Measurements from ENCODE around the gene TDRD1. TPM values are rescaled to one million over a fixed set of nuclear protein-coding genes. Genes with fewer than 3 reads are reported as not detected.

The TDRD1 gene, protein sequence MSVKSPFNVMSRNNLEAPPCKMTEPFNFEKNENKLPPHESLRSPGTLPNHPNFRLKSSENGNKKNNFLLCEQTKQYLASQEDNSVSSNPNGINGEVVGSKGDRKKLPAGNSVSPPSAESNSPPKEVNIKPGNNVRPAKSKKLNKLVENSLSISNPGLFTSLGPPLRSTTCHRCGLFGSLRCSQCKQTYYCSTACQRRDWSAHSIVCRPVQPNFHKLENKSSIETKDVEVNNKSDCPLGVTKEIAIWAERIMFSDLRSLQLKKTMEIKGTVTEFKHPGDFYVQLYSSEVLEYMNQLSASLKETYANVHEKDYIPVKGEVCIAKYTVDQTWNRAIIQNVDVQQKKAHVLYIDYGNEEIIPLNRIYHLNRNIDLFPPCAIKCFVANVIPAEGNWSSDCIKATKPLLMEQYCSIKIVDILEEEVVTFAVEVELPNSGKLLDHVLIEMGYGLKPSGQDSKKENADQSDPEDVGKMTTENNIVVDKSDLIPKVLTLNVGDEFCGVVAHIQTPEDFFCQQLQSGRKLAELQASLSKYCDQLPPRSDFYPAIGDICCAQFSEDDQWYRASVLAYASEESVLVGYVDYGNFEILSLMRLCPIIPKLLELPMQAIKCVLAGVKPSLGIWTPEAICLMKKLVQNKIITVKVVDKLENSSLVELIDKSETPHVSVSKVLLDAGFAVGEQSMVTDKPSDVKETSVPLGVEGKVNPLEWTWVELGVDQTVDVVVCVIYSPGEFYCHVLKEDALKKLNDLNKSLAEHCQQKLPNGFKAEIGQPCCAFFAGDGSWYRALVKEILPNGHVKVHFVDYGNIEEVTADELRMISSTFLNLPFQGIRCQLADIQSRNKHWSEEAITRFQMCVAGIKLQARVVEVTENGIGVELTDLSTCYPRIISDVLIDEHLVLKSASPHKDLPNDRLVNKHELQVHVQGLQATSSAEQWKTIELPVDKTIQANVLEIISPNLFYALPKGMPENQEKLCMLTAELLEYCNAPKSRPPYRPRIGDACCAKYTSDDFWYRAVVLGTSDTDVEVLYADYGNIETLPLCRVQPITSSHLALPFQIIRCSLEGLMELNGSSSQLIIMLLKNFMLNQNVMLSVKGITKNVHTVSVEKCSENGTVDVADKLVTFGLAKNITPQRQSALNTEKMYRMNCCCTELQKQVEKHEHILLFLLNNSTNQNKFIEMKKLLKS
- 1 to 10 TPM in 2 of 7 donors, under 1 TPM in 5; 0.36 to 1.4 (median 0.70) TPM for total RNA-seq
- under 1 TPM; 0.17 to 0.48 TPM for polyA plus RNA-seq
- long read RNA-seq, donor 1, partial matches to known transcripts: 1 of 1 reads
- long read RNA-seq, donor 1, other reads (novel, unspliced or antisense): 0 of 1 reads
- long read RNA-seq, donor 2, full-length matches to known transcripts: 2 of 18 reads
- long read RNA-seq, donor 2, partial matches to known transcripts: 16 of 18 reads
- long read RNA-seq, donor 2, other reads (novel, unspliced or antisense): 0 of 18 reads
- long read RNA-seq, donor 3: 0 reads

DNA sequence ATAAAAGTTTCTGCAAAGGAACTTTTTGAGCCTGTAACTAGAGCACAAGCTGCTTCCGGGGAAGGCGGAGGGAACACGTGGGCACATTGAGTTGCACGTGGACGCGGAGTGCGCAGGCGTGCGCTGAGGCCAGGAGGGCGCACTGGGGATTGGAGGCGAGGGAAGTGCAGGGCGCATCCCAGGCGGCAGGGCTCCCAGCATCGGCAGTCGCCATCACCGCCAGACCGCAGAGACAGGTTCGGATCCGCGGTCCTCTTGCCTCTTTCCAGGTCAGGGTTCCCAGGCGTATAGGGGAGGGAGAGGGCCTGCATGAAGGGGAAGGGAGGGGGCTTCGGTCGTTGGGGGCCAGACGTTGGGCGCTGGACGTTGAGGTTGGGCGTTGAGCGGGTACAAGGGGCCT lies at the start of gene TDRD1:
Gene TDRD1 (plus strand): TSS at position 206 of the 400 bp plus-strand sequence. CDS start 8,479 bp downstream, outside the sequence.
- H3K4me3 ChIP-seq: no peak within 1 kb of the TSS
- H3K27me3 ChIP-seq: no peaks in the 10 kb centered on the region
- no peaks in the 10 kb centered on the region for H3K4me1 ChIP-seq (ENCODE audit: insufficient read depth)
- H3K9me3 ChIP-seq: no peaks in the 10 kb centered on the region
- no peak for TF ChIP-seq POLR2A (IDR thresholded peaks at IDR 0.05)
- no peak for TF ChIP-seq CTCF (IDR thresholded peaks at IDR 0.05)
- no peak for TF ChIP-seq EP300 (IDR thresholded peaks at IDR 0.05)
- no peak within 1 kb of the TSS for H3K27ac ChIP-seq
- 76 to 85% (median 80%) methylated on average over 28 of the region's 28 CpGs for WGBS, 3 donors
- peak in 1 of 5 donors; percentile 35 for DNase-seq
- H3K36me3 ChIP-seq: no peaks in the 10 kb centered on the region
- intact Hi-C loops (cut with DNase I): loop anchor here in 1 of 4 donors (10.0 kb wide), 1 partner anchor 86 kb away; no protein-coding TSS in a partner anchor

GRCh38 chr10:114131094-114131493 lies 48.1 kb upstream of the TDRD1 start:
- TF ChIP-seq POLR2A (IDR thresholded peaks at IDR 0.05) (no peak), EP300 (IDR thresholded peaks at IDR 0.05) (no peak), CTCF (IDR thresholded peaks at IDR 0.05) (no peak)
- DNase-seq: no peak
- 92 to 98% (median 95%) methylated on average over 3 of the region's 3 CpGs for WGBS, 3 donors
- Histone ChIP-seq H3K9me3 (no peaks in the 10 kb centered on the region), H3K36me3 (no peaks in the 10 kb centered on the region), H3K4me3 (no peak overlapping the region), H3K27me3 (no peaks in the 10 kb centered on the region), H3K4me1 (ENCODE audit: insufficient read depth) (no peaks in the 10 kb centered on the region), H3K27ac (no peak overlapping the region)
- intact Hi-C loops (cut with DNase I): no loop called here

DNA sequence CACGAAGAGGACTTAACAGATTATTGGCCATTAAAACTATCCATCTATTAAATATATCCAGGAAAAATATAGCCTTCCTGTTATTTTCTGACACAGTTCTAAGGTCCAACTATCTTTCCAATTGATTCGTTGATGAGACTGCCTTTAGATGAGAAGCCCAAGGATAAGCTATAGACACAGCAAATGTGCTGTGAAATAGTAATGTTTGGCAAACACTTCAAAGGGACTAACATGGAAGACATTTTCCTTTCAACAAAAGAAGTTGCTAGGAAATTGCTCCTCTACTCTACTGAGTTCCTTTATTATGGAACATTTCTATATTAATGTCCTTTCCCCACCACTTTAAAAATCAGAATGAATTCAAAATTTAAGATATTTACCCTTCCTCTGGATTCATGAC lies 43.7 kb upstream of the TDRD1 start:
- Histone ChIP-seq H3K27me3 (no peaks in the 10 kb centered on the region), H3K9me3 (no peaks in the 10 kb centered on the region), H3K4me3 (no peak overlapping the region), H3K36me3 (no peaks in the 10 kb centered on the region), H3K27ac (no peak overlapping the region), H3K4me1 (ENCODE audit: insufficient read depth) (no peaks in the 10 kb centered on the region)
- TF ChIP-seq CTCF (IDR thresholded peaks at IDR 0.05) (no peak), POLR2A (IDR thresholded peaks at IDR 0.05) (no peak), EP300 (IDR thresholded peaks at IDR 0.05) (no peak)
- no peak for DNase-seq
- intact Hi-C loops (cut with DNase I): no loop called here
- WGBS, 3 donors: 71 to 85% (median 76%) methylated on average over 2 of the region's 2 CpGs

DNA sequence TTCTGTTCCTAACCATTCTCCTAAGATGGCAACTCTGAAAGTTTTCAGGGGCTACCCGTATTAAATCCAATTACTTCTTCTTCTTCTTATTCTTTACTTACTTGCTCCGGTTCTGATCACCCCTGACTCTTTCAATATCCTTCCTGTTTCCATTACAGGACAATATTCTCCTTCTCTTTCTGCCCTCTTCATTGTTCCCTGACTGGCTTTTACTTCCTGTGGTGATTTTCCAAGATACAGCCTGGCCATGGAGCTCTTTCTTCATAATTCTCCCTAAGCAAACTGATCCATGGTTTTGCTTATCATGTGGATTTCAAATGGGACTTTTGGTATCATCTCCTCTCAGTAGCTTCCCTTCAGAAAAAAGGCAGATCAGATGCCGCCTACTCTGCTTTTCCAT lies 40.6 kb upstream of the TDRD1 start:
- no peak for DNase-seq
- intact Hi-C loops (cut with DNase I): no loop called here
- no peaks in the 10 kb centered on the region for H3K9me3 ChIP-seq
- H3K36me3 ChIP-seq: no peaks in the 10 kb centered on the region
- no peaks in the 10 kb centered on the region for H3K27me3 ChIP-seq
- no peaks in the 10 kb centered on the region for H3K4me1 ChIP-seq (ENCODE audit: insufficient read depth)
- 91 to 97% (median 94%) methylated on average over 3 of the region's 3 CpGs for WGBS, 3 donors
- no peak overlapping the region for H3K4me3 ChIP-seq
- no peak overlapping the region for H3K27ac ChIP-seq
- TF ChIP-seq CTCF (IDR thresholded peaks at IDR 0.05) (no peak), POLR2A (IDR thresholded peaks at IDR 0.05) (no peak), EP300 (IDR thresholded peaks at IDR 0.05) (no peak)
